ENCODE data around the gene RNF130. TPM values are rescaled to one million over a fixed set of nuclear protein-coding genes. Genes with fewer than 3 reads are reported as not detected.

Gene RNF130
- total RNA-seq, 1 donor from 2014 or later, result 104 TPM

DNA sequence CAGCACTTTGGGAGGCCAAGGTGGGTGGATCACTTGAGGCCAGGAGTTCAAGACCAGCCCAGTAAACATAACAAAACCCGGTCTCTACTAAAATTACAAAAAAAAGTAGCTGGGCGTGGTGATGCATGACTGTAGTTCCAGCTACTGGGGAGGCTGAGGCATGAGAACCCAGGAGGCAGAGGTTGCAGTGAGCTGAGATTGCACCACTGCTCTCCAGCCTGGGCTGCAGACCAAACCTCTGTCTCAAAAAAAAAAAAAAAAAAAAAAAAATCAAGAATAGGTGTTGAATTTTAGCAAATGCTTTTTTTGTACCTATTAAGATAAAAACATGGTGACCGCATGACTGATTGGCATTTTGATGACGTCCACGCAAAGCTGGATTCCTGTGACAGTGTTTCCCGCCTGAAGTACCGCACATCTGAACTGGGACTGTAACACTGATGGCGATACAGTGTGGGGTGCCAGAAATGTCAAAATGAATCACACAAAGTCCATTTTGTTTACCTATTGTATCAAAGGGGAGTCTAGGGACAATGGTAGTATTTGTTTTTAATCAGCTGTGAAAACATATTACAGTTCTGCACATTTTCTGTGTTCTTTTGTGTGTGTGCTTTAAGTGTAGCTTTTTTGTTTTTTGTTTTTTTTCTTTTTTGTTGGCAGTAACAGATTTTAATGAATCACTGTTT is 140.6 kb downstream of the RNF130 start:
- TF ChIP-seq CTCF (IDR thresholded peaks at IDR 0.05; ENCODE audit: partially characterized antibody, unreplicated experiment), result no peak
- H3K9me3 Mint-ChIP-seq (ENCODE audit: unreplicated experiment), result peaks cover 3% of the 10 kb centered on the region
- H3K4me3 Mint-ChIP-seq (ENCODE audit: unreplicated experiment), result no peak overlapping the region
- peaks cover 3% of the 10 kb centered on the region for H3K27me3 Mint-ChIP-seq (ENCODE audit: unreplicated experiment)
- no peak for DNase-seq
- peaks cover 8% of the 10 kb centered on the region for H3K36me3 Mint-ChIP-seq (ENCODE audit: unreplicated experiment)
- no peak overlapping the region for H3K27ac Mint-ChIP-seq (ENCODE audit: unreplicated experiment)
- no peaks in the 10 kb centered on the region for H3K4me1 Mint-ChIP-seq (ENCODE audit: low read depth, unreplicated experiment)

DNA sequence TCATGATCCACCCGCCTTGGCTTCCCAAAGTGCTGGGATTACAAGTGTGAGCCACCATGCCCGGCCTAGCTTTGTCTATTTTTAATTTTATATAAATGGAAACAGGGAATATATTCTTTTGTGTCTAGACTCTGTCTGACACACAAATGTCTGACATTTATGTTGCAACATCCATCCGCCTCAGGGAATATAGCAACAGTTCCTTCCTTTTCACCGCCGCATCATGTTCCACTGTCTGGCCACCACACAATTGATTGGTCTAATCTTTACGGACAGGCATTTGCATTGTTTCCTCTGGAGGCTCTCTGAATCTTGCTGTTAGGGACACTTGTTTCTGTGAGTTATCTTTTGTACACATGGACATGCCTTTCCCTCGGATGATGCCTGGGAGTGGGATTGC is 143.7 kb downstream of the RNF130 start:
- no peaks in the 10 kb centered on the region for H3K36me3 Mint-ChIP-seq (ENCODE audit: unreplicated experiment)
- no peak overlapping the region for H3K27ac Mint-ChIP-seq (ENCODE audit: unreplicated experiment)
- TF ChIP-seq CTCF (IDR thresholded peaks at IDR 0.05; ENCODE audit: partially characterized antibody, unreplicated experiment), result no peak
- no peak for DNase-seq
- no peak overlapping the region for H3K4me3 Mint-ChIP-seq (ENCODE audit: unreplicated experiment)
- peaks cover 6% of the 10 kb centered on the region for H3K9me3 Mint-ChIP-seq (ENCODE audit: unreplicated experiment)
- peaks cover 3% of the 10 kb centered on the region for H3K27me3 Mint-ChIP-seq (ENCODE audit: unreplicated experiment)
- H3K4me1 Mint-ChIP-seq (ENCODE audit: low read depth, unreplicated experiment), result no peaks in the 10 kb centered on the region

DNA sequence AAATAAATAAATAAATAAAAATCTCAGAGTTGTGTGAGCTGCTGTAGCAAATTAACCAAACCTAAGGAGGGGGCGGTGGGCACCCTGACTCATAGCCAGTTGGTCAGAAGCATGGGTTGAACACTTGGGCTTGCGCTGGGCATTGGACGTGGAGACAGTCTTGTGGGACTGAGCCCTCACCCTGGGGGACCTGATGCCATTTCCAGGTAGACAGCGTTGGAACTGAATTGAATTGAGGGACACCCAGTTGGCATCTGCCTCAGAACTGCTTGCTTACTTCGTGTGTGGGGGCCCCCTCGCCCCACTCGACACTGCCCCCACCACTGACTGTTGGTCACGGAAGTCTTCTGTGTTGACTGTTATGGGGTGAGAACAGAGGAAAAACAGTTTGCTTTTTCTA is 144.9 kb downstream of the RNF130 start:
- no peaks in the 10 kb centered on the region for H3K4me1 Mint-ChIP-seq (ENCODE audit: low read depth, unreplicated experiment)
- peaks cover 1% of the 10 kb centered on the region for H3K27me3 Mint-ChIP-seq (ENCODE audit: unreplicated experiment)
- H3K4me3 Mint-ChIP-seq (ENCODE audit: unreplicated experiment), result no peak overlapping the region
- H3K27ac Mint-ChIP-seq (ENCODE audit: unreplicated experiment), result no peak overlapping the region
- TF ChIP-seq CTCF (IDR thresholded peaks at IDR 0.05; ENCODE audit: partially characterized antibody, unreplicated experiment), result no peak
- H3K9me3 Mint-ChIP-seq (ENCODE audit: unreplicated experiment), result peaks cover 6% of the 10 kb centered on the region
- DNase-seq, result no peak
- H3K36me3 Mint-ChIP-seq (ENCODE audit: unreplicated experiment), result no peaks in the 10 kb centered on the region

DNA sequence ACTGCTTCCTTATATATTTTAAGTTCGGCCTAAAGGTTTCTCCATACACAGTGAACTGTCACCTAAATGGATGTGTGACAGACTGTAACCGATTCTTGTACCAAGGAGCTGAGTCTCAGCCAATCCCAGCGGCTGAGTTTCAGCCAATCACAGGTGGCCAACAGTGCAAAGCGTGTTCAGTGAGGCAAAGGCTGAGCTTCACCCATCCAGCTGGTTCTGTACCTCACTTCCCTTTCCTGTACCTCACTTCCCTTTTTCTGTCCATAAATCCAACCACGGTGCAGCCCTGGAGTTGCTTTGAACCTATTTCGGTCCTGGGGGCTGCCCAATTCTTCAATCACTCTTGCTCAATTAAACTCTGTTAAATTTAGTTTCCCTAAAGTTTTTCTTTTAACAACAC is 148.1 kb downstream of the RNF130 start:
- Mint-ChIP-seq H3K9me3 (ENCODE audit: unreplicated experiment) (peaks cover 6% of the 10 kb centered on the region), H3K4me1 (ENCODE audit: low read depth, unreplicated experiment) (no peaks in the 10 kb centered on the region), H3K27ac (ENCODE audit: unreplicated experiment) (no peak overlapping the region), H3K36me3 (ENCODE audit: unreplicated experiment) (no peaks in the 10 kb centered on the region), H3K27me3 (ENCODE audit: unreplicated experiment) (no peaks in the 10 kb centered on the region), H3K4me3 (ENCODE audit: unreplicated experiment) (no peak overlapping the region)
- no peak for DNase-seq
- no peak for TF ChIP-seq CTCF (IDR thresholded peaks at IDR 0.05; ENCODE audit: partially characterized antibody, unreplicated experiment)

DNA sequence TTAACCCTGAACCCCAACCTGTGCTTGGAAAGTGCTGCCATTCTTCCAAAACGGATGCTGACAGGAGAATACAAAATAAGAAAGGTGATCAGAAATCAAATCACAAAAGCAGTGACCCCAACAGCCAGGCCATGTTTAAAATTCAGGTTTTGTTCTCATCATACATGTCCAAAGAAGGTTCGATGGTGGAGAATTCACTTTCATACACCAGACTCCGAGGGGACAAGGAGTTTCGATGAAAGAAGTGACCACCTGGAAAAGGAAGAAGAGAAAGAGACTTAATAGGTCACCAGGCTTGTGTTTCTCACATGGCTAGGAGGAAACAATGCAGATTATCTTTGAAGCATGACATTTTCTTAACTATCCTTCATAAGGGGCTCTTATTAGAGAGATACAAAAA is 151.4 kb downstream of the RNF130 start:
- DNase-seq, result no peak
- no peaks in the 10 kb centered on the region for H3K36me3 Mint-ChIP-seq (ENCODE audit: unreplicated experiment)
- H3K27ac Mint-ChIP-seq (ENCODE audit: unreplicated experiment), result no peak overlapping the region
- peaks cover 1% of the 10 kb centered on the region for H3K9me3 Mint-ChIP-seq (ENCODE audit: unreplicated experiment)
- no peak for TF ChIP-seq CTCF (IDR thresholded peaks at IDR 0.05; ENCODE audit: partially characterized antibody, unreplicated experiment)
- H3K4me1 Mint-ChIP-seq (ENCODE audit: low read depth, unreplicated experiment), result peaks cover 3% of the 10 kb centered on the region
- H3K4me3 Mint-ChIP-seq (ENCODE audit: unreplicated experiment), result no peak overlapping the region
- H3K27me3 Mint-ChIP-seq (ENCODE audit: unreplicated experiment), result no peaks in the 10 kb centered on the region
